ENCODE measurements around the gene SLC36A1. TPM values are rescaled to one million over a fixed set of nuclear protein-coding genes. Genes with fewer than 3 reads are reported as not detected.

The SLC36A1 gene
- total and polyA plus RNA-seq, 2 of the 8 experiments (the other 6 are each of a cell fraction or from before 2014, with no cell fraction given), result 6.6 to 9.6 TPM

GRCh38 chr5:151447174-151448037 lies at the start of gene SLC36A1 (continued):
- TF ChIP-seq EZH2 (IDR thresholded peaks at IDR 0.05; ENCODE audit: low read depth, low read length, severe bottlenecking), result no peak
- 0 out of 2 replicates have a peak, but pooled peaks have one; percentile 0 for TF ChIP-seq CEBPB (IDR thresholded peaks at IDR 0.05; ENCODE audit: low read depth, low read length)
- no peak; the same call in 1 of the 2 replicates for TF ChIP-seq CREB1 (IDR thresholded peaks at IDR 0.05)
- TF ChIP-seq MAFK (IDR thresholded peaks at IDR 0.05; ENCODE audit: low read depth, low read length), result no peak
- 0 out of 2 replicates have a peak, but pooled peaks have one; percentile 63 for TF ChIP-seq RBBP5 (IDR thresholded peaks at IDR 0.05; ENCODE audit: borderline replicate concordance, low read depth, low read length)
- TF ChIP-seq GABPA (IDR thresholded peaks at IDR 0.05; ENCODE audit: borderline replicate concordance, insufficient read depth, low read length), result no peak
- peak; percentile 64; the same call in 1 of the 2 replicates for TF ChIP-seq YY1 (IDR thresholded peaks at IDR 0.05; ENCODE audit: low read depth, low read length)
- TF ChIP-seq CHD1 (IDR thresholded peaks at IDR 0.05; ENCODE audit: low read depth, low read length), result no peak
- no peak for TF ChIP-seq JUND (IDR thresholded peaks at IDR 0.05; ENCODE audit: low read length)
- TF ChIP-seq HDAC2 (IDR thresholded peaks at IDR 0.05; ENCODE audit: borderline replicate concordance in 1 of 2, low read depth in 2 of 2, low read length in 2 of 2), result 0 out of 4 replicates have a peak, but pooled peaks of 1 of the 2 experiments have one; percentile 56
- 0 out of 2 replicates have a peak, but pooled peaks have one; percentile 25 for TF ChIP-seq BACH1 (IDR thresholded peaks at IDR 0.05; ENCODE audit: low read length)
- TF ChIP-seq KDM5A (IDR thresholded peaks at IDR 0.05; ENCODE audit: low read length), result 0 out of 2 replicates have a peak, but pooled peaks have one; percentile 24
- TF ChIP-seq CTBP2 (IDR thresholded peaks at IDR 0.05; ENCODE audit: borderline replicate concordance, insufficient read depth, insufficient read length, low read length), result peak; percentile 57
- TF ChIP-seq GTF2F1 (IDR thresholded peaks at IDR 0.05; ENCODE audit: borderline replicate concordance, low read depth, low read length), result peak; percentile 89
- peak; percentile 99 for TF ChIP-seq KDM4A (IDR thresholded peaks at IDR 0.05; ENCODE audit: low read depth, low read length, severe bottlenecking)
- peak; percentile 45; the same call in 1 of the 2 replicates for TF ChIP-seq TAF1 (IDR thresholded peaks at IDR 0.05; ENCODE audit: low read depth, low read length)
- no peak for TF ChIP-seq BRCA1 (IDR thresholded peaks at IDR 0.05; ENCODE audit: low read depth, low read length)
- no peak for TF ChIP-seq SRF (IDR thresholded peaks at IDR 0.05; ENCODE audit: low read depth, low read length)
- no peak for TF ChIP-seq CBX8 (IDR thresholded peaks at IDR 0.05; ENCODE audit: borderline replicate concordance, low read depth, low read length)
- no peak; a peak in 1 of 3 replicates for TF ChIP-seq EP300 (IDR thresholded peaks at IDR 0.05; ENCODE audit: borderline replicate concordance in 1 of 2, low read depth in 2 of 2, low read length in 2 of 2)
- no peak for TF ChIP-seq FOSL1 (IDR thresholded peaks at IDR 0.05; ENCODE audit: insufficient read depth, low read depth, low read length)
- TF ChIP-seq RNF2 (IDR thresholded peaks at IDR 0.05; ENCODE audit: borderline replicate concordance, low read depth, low read length, missing control alignments, poor library complexity, severe bottlenecking), result no peak
- TF ChIP-seq ZNF274 (IDR thresholded peaks at IDR 0.05; ENCODE audit: borderline replicate concordance, extremely low read depth, low read length), result no peak
